GM18861 (cell line): ENCODE measurements around the gene ADAM10.

ENCODE experiments used
- ATAC-seq: cut with Tn5 transposase; IDR thresholded peaks from one replicate; pipeline ENCODE4 v1.9.1; 2021; ENCODE audit not compliant: unreplicated experiment

ADAM10 gene

DNA sequence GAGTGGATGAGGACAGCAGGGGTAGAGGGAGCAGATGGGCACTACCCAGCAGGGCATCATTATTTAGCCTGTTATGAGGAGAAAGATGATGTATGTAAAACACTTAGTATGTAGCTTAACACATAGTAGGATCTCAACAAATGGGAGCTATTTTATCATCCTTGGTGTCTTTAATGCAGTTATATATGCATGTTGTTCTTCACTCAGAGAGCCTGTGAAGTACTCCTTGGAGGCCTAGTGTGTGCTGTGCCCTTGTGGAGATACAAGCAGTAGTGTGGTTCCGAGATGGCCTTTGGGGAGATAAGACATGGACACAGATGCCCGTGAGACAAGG, 193.5 kb downstream of the ADAM10 start:
- no peak for ATAC-seq

DNA sequence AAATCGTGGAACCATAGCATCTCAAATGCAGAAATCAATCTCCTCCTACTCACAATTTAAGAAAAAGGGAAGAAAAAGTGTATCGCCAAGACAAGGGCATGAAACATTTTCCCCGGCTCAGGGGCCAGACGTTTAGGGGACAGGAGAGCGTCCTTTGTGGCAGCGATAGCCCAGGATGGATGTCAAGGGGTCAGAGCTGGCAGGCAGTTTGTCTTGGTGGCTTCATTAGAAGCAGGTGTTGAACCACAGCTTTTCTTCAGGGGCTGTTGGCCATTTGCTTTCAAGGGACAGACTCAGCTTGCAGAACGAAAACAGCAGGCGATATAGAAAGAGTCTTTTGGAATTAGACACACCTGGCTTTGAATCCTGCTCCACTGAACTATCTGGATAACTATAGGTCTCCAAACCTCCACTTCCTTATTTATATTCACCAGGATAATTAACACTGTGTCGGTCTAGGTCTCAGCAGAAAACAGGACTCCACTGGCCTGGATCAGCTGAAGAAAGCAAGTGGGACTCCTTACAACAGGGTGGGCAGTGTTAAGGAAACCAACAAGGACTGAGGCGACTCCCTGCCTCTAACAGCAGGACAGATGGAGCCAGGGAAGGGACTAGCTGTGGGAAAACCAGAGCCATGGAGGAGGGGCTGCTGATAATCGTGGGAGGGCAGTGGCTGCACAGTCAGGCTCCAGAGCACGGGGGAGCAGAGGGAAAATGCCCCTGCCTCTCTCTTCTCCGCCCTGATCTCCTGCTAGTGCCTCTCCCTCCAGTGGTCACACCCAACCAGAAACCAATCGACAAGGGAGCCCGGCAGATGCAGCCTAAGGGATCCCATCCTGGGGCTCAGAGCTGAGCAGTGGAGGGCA, 194.1 kb downstream of the ADAM10 start:
- no peak for ATAC-seq

DNA sequence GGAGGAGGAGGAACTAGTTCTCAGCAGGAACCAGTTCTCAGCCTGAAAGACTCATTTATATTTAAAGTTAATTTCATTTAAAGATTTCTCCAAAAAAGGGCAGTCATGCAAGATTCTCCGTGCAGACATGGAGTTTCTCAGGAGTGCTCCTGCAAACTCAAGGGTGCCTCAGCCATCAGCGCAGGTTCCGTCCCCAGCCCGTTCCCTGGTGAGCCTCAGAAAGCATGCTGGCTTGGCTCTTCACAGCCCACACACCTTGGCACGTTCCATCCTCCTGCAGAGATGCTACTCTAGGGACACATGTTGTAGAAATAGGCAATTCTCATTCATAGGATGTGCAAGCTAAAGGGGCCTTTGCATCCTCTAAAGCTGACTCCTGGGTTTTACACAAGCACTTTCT, 194.7 kb downstream of the ADAM10 start:
- no peak for ATAC-seq

DNA sequence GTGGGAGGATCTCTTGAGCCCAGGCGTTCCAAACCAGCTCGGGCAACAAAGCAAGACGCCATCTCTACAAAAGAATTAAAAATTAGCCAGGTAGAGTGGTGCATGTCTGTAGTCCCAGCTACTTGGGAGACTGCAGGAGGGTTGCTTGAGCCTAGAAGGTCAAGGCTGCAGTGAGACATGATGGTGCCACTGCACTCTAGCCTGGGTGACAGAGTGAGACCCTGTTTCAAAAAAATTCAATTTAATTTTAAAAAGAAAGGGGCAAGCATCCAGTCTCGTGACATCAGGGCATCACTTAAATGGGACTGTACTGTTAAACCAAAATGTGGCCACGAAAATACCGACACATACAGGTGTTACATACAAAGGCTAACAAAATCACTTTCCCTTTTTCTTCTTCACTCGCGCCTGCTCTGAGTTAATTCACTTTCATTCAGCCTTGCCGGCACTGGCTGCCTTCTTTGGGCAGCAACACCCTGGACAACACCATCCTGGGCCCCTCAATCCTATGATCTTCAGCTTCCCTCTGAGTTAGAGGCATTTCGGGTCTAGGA, 196.1 kb downstream of the ADAM10 start:
- no peak for ATAC-seq

DNA sequence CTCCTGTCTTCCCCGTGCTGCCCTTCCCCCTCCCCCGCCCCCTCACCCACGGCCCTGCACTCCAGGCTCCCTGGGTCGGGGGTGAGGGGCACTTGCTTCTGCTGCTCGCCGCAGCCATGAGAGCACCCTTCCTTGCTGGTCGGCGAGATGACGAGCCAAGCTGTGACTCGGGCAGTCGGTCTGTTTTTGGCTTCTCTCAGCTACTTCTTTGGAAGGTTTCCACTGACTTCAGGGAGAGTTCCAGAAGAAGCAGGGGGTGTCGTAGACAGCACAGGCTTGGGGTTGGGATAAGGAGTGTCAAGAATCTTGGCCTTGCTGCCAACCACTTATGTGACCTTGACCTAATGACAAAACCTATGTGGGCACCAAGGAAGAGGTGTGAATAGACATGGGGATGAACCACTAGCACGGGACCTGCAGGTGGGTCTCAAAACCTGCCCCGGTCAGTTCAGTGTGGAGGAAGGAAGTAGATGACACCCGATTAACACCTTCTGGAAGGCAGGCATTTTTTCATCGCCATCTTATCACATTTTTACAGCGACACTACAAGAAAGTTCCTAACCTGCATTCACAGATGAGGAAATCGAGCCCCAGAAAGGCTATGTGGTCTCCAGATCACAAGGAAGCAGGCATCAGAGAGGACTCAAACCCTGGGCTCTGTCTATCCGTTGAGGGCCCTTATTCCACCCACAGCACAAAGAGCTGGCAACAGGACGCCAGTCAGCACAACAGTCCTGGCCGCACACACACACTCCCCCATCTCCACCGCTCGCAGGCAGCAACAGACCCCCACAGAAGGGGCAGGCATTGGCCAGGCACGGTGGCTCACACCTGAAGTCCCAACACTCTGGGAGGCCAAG, 196.8 kb downstream of the ADAM10 start:
- ATAC-seq = no peak

DNA sequence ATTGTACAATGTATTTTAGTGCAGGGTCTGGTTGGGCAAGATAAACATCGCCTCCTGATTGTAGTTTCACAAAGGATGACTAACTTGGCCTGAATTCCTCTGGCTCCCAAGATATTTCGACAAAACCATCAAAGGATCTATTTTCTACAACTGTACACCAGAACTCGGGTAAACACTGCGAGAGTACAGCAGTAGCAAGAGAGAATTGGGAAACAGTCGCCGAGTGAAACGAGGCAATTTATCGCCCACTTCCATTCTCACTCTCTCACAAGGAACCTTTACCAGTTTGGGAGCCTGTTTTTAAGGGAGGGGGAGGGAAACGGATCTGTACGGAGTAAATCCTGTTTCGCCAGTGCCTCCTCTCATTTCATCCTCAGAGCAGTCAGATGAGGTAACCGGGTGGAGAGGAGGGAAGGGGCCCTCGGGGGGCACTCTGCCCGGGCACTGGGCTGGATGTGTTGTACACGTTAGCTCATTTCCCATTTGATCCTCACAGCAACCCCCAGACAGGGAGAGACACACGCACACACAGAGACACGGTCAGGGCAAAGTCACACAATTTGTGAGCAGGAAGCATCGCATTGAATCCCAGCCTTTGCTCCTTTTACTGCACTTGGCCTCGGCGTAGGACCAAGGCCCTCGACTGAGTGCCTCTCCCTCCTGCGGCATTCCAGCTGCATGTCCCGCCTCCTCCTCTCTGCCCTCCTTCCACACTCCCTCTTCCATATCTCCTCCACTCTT, 197.6 kb downstream of the ADAM10 start:
- no peak for ATAC-seq

DNA sequence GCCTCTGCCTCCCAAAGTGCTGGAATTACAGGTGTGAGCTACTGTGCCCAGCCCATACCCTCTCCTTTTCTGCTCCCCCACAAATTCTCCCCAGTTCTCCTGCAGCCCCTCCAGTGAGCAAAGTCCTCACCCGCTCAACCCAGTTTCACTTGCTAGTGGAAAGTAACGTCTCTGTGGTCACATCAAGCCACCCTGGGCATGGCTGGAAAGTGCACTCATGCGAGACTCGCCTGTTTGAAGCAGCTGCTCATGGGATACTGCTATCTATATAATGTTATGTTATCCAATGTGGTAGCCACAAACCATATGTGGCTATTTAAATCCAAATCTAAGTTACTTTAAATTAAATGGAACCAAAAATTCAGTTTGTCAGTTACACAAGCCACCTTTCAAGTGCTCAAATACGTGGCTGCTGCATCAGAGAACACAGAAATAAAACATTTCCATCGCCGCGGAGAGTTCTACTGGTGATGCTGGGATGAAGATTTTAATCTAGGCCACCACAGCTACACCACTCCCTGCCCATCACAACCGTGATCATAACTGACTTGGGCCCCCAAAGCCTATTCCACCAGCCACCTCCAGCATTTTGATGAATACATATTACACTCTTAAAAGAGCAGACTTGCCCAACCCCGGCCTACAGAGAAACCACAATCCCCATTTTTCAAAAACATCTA, 198.3 kb downstream of the ADAM10 start:
- ATAC-seq = no peak

DNA sequence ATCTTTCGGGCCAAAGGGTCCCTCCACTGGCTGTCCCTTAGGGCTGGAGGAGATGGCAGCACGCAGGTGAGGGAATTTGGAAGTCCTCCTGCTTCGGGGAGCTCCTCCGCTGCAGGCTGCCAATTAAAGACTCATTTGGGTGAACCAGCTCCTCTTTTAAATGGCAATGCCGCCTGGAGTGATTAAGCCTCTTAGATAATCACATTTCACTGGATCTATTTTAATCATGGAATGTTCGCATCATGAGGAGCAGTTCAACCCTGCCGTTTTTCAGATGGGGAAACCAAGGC, 199.8 kb downstream of the ADAM10 start:
- no peak for ATAC-seq

DNA sequence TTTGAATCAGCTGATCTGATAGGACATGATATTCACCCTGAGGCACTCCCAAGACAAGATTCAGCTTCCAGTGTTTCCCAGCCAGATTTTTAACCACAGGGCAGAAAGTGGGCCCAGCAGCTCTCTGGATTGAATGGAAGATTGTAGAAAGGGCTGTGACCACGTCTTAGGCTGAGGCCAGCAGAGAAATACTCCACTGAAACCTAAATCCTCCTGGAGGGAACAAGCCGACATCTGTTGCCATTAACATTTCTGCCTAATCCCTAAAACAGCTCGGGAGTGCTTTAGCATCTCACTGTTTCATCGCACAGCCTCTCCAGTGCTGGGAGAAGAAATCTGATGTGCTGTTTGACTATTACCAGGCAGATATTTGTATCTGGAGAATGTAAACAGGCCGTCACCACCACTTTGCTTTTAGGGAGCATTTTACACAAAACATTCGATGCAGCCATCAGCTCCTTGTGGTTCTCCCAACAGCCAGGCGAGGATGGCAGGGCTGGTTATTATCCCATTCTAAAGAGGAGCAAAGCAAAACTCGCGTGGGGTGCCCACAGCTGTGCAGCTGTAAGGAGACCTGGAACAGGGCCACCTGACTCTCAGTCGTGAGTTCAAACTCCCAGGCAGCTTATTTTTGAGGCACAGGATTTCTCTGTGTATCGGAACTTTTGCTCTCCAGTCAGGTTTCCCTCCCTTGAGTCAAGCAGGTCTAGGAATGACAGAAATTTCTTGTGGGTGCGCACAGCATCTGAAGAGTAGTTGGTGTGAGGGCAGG, 200.3 kb downstream of the ADAM10 start:
- ATAC-seq = no peak

DNA sequence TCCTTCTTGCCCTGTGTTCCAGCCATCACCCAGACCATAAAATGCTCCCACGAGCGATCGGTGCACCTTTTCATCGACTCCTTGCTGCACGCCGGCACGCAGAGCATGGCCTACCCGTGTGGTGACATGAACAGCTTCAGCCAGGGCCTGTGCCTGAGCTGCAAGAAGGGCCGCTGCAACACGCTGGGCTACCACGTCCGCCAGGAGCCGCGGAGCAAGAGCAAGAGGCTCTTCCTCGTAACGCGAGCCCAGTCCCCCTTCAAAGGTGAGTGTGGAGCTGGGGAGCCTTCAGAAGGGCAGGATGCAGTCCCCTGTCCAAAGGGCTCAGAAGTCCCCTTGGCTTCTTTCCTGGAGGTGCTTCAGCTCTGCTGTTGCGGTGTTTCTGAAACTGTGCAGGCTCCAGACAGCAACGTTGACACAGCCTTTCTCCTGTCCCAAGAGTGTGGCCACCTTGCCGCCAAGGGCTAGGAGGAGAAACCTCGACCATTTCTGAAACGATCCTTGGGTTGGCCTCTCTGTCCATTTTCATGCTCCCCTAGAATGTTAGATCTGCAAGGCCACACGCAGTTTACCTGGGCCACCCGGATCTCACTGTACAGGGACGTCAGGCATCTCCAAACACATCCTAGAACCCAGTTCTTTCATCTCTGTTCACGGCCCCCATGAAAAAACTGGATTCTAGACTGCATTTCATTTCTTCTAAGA, 201.0 kb downstream of the ADAM10 start:
- no peak for ATAC-seq

DNA sequence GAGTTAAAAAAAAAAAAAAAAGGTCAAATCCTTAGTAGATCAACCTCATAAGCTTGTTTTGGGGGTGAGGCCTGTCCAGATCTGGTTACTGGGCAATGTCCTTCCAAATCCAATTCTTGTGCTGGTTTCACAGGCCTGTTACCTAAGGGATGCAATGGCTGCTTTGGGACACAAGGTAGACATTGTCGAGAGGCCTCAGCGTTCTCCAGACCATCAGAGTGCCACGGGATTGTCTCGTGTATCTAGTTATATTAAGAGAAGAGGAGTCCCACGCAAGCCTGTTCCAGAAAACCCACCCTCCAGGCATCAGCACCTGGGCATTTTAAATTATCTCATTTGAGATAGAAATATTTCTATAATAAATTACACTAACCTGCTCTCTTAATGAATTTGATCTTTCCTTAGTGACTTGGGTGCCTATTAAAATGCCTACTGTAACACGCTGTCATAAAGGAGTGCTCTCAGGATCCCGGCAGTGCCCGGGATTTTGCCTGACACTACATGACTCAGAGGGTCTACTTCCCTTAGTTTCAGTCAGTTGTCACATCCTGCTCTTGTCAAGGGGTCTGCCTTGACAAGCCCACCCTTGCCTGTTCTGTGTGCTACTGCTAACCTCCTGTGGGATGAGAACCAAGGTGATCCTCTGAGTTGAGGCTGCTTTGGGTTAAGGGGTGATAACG, 201.7 kb downstream of the ADAM10 start:
- ATAC-seq = no peak

DNA sequence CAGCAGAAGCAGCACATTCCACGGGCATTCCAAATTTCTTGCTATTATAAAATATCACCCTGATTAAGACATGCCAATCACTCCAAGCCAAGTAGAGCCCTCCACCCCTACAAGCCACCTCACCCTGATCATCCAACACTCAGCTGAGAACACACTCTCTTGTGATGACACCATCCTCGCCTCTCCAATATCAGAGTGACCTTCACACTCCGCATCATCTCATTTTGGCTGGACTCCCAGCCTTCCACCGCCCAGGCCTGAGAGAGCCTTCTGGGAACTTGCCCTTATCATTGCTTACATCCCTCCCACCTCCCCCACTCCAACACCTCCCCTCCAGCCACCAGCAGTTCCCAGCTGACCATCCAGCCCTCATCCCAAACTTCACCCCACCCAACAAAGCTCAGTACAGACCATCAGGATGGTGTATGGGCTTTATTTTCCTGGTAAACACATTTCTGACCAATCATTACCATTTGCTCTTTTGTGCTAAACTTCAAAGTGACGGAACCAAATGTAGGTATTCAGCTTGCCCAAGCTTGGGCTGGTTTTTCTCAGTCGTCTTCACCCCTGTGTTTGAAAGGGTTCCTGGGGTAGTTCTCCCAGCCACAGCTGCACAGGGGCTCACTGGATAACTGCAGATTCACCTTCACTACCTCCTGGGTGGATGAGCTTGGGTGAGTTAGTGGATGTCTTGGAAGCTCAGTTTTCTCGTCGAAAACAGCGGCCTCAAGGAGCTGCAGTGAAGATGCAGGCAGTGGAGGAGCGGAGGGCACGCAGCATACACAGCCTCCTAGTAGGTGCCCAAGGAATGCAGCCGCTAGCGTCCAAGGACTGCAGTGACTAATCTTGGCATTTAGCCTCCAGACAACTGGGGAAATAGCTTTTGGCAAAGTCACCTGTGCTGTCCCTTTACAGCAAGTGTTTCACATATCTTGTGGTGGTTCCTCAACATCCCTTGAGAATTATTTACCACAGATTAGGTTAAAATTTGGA, 202.6 kb downstream of the ADAM10 start:
- ATAC-seq = no peak

DNA sequence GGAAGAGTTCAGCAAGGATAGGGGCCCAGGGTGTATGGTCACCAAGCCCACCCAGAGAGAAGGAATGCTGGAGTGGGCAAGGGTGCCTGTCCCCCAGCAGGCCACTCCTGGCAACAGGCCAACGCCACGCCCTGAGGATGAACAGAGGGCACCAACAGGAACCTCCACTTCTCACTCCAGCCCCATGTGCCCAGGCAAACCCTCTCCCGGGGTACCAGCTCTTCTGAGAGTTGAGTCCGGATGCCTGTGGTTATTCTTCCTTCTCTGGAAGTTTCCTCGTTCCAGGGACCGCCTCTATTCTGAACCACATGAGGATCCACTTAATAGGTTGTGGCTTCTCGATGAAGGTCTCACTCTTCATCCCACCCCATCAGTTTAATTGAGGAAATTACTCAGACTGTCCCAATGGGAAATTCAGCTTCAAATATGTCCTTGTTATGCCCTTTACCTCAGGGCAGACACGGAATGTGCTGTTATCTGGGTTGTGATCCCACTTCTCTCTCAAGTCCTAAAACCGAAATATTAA, 203.4 kb downstream of the ADAM10 start:
- no peak for ATAC-seq

DNA sequence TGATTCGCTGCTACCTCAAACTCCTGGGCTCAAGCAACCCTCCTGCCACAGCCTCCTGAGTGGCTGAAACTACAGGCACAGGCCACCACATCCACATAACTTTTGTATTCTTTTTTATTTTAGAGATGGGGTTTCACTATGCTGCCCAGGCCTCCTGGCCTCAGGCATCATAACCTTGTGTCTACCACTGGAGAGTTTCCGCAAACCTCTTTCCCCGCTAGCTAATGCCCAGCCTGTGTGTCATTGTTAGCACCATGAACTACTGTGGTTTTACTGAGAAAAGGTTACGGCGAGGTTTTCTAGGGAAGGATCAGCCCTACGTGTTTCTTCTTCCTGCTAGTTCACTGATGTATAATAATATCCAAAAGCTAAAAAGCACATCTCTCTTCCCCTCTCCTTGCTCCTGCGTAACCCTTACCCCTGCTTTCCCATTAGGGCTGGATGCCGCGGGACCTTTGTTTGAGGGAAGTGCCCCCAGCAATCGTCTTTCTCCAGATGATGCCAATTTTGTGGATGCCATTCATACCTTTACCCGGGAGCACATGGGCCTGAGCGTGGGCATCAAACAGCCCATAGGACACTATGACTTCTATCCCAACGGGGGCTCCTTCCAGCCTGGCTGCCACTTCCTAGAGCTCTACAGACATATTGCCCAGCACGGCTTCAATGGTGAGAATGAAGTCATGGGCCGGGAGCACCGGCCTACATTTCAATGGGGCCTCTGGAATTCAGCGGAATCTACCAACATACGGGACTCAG, 204.0 kb downstream of the ADAM10 start:
- ATAC-seq = no peak

DNA sequence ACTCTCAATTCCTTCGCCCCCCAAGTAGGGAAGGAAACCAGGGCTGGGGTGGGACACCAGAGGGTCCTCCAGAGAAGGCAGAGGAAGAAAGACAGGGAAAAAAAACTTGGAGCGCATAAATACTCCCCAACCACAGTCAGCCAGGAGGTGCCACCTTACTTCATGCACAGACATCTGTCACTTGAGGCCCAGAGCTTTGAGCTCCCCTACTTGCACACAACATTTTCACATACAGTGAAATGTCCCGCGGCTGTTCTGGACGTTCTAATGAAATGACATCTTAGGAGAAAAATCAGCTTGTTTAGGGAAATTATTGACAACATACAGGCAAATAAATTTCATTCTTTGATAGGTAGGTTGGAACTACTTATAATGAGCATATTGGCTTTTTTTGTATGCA, 204.8 kb downstream of the ADAM10 start:
- no peak for ATAC-seq

DNA sequence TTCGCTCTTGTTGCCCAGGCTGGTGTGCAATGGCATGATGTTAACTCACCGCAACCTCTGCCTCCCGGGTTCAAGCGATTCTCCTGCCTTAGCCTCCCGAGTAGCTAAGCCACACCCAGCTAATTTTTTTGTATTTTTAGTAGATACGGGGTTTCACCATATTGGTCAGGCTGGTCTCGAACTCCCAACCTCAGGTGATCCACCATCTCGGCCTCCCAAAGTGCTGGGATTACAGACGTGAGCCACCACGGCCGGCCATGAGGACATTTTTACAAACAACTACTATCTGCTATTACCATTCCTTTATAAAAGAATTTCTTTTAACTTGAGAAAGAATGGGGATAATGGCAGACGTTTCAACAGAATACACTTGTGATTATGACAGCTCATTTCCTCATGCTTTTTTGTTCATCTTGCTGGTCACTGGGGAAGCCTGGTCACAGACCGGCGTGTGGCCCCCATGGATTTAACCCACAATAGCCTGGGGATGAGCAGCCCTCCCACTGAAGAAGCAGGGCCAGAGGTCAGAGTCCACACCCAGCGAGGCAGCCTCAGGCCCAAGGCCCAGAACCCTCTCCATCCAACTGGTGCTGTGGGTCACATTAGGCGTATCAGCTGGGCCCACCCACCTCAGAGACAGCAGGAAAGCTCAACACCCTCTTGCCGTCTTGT, 205.7 kb downstream of the ADAM10 start:
- ATAC-seq = no peak
